Mucosa of rectum (tissue), 2 donors: ENCODE data around the gene BRD7.

Experiments used
- H3K27ac ChIP-seq, 2 donors: one replicate each; pipeline ENCODE4 v1.7.0; 2013; ENCODE audit warnings: inconsistent platforms in 2 of 2, low read depth in 2 of 2, low read length in 2 of 2
- H3K27me3 ChIP-seq, 2 donors: one replicate each; pipeline ENCODE4 v1.7.0; 2013; ENCODE audit warnings: low read length in 2 of 2; ENCODE audit not compliant: control insufficient read depth in 2 of 2, insufficient read depth in 2 of 2
- H3K36me3 ChIP-seq, 2 donors: one replicate each; pipeline ENCODE4 v1.7.0; 2013; ENCODE audit warnings: low read length in 2 of 2; ENCODE audit not compliant: control insufficient read depth in 2 of 2, insufficient read depth in 2 of 2
- H3K4me1 ChIP-seq, 2 donors: one replicate each; pipeline ENCODE4 v1.7.0; 2013; ENCODE audit warnings: low read length in 2 of 2, mild to moderate bottlenecking in 1 of 2; ENCODE audit not compliant: control insufficient read depth in 2 of 2, insufficient read depth in 2 of 2
- H3K4me3 ChIP-seq, 2 donors: one replicate each; pipeline ENCODE4 v1.7.0; 2013; ENCODE audit warnings: low read length in 2 of 2
- H3K9ac ChIP-seq, 2 donors: one replicate each; pipeline ENCODE4 v1.7.0; 2013; ENCODE audit warnings: low read length in 2 of 2, low read depth in 1 of 2, mild to moderate bottlenecking in 1 of 2
- H3K9me3 ChIP-seq, 2 donors: one replicate each; pipeline ENCODE4 v1.7.0; 2013; ENCODE audit warnings: low read length in 2 of 2; ENCODE audit not compliant: control insufficient read depth in 2 of 2
- donor health status: healthy.
- donor health status: Normal muscosa, but diverticular disease.

The BRD7 gene

DNA sequence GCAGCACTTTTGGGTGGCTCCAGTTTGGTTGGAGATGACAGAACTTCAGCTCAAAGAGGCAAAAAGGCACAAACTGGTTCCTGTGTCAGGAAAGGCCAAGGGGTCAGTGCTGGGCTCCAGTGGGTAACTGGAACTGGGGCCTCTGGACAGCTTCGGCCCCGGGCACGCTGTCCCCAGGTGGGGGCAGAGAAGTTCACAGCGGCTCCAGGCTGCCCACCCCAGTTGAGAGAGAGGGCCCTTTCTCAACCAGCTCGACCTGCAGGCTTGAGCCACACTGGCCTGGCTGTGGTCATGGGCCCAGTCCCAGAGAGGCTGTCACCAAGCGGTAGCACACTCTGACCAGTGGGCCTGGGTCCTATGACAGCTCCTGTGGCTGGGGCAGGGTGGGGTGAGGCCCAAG is 77.9 kb downstream of the BRD7 start:
- no peak overlapping the region for H3K27ac ChIP-seq
- no peaks in the 10 kb centered on the region for H3K27me3 ChIP-seq
- H3K4me1 ChIP-seq: no peaks in the 10 kb centered on the region
- H3K36me3 ChIP-seq: peaks cover 11 to 29% of the 10 kb centered on the region in 2 donors
- H3K9me3 ChIP-seq: no peaks in the 10 kb centered on the region
- no peak overlapping the region for H3K4me3 ChIP-seq
- no peak overlapping the region for H3K9ac ChIP-seq

GRCh38 chr16:50289950-50290764 is 78.6 kb downstream of the BRD7 start:
- Histone ChIP-seq H3K36me3 (peaks cover 11 to 24% of the 10 kb centered on the region in 2 donors), H3K4me1 (no peaks in the 10 kb centered on the region)

GRCh38 chr16:50288920-50289319 is 79.9 kb downstream of the BRD7 start:
- Histone ChIP-seq H3K4me1 (peaks cover 8 to 9% of the 10 kb centered on the region in 2 donors), H3K36me3 (peaks cover 6 to 16% of the 10 kb centered on the region in 2 donors), H3K27ac (no peak overlapping the region), H3K27me3 (no peaks in the 10 kb centered on the region), H3K9me3 (no peaks in the 10 kb centered on the region), H3K4me3 (no peak overlapping the region), H3K9ac (no peak overlapping the region)

More at GRCh38 chr16:50289950-50290764, 78.6 kb downstream of the BRD7 start:
- H3K27ac ChIP-seq: no peak overlapping the region
- no peaks in the 10 kb centered on the region for H3K9me3 ChIP-seq
- H3K9ac ChIP-seq: no peak overlapping the region
- no peak overlapping the region for H3K4me3 ChIP-seq
- H3K27me3 ChIP-seq: no peaks in the 10 kb centered on the region

GRCh38 chr16:50288026-50288425 is 80.8 kb downstream of the BRD7 start:
- no peak overlapping the region for H3K27ac ChIP-seq
- H3K9me3 ChIP-seq: no peaks in the 10 kb centered on the region
- no peak overlapping the region for H3K4me3 ChIP-seq
- H3K9ac ChIP-seq: no peak overlapping the region
- H3K4me1 ChIP-seq: peaks cover 11 to 15% of the 10 kb centered on the region in 2 donors
- H3K36me3 ChIP-seq: peaks cover 1 to 11% of the 10 kb centered on the region in 2 donors
- H3K27me3 ChIP-seq: no peaks in the 10 kb centered on the region

GRCh38 chr16:50286681-50287080 is 82.1 kb downstream of the BRD7 start:
- no peak overlapping the region for H3K9ac ChIP-seq
- H3K4me1 ChIP-seq: peaks cover 14 to 23% of the 10 kb centered on the region in 2 donors
- no peak overlapping the region for H3K4me3 ChIP-seq

GRCh38 chr16:50285406-50286003 is 83.3 kb downstream of the BRD7 start:
- peaks cover 26 to 29% of the 10 kb centered on the region in 2 donors for H3K4me1 ChIP-seq
- H3K9me3 ChIP-seq: no peaks in the 10 kb centered on the region
- H3K4me3 ChIP-seq: no peak overlapping the region
- peaks cover 0 to 7% of the 10 kb centered on the region in 2 donors for H3K36me3 ChIP-seq
- H3K27me3 ChIP-seq: no peaks in the 10 kb centered on the region
- H3K9ac ChIP-seq: no peak overlapping the region
- H3K27ac ChIP-seq: no peak overlapping the region

More at GRCh38 chr16:50286681-50287080, 82.1 kb downstream of the BRD7 start:
- no peaks in the 10 kb centered on the region for H3K27me3 ChIP-seq
- H3K9me3 ChIP-seq: no peaks in the 10 kb centered on the region
- no peak overlapping the region for H3K27ac ChIP-seq
- H3K36me3 ChIP-seq: peaks cover 0 to 9% of the 10 kb centered on the region in 2 donors

DNA sequence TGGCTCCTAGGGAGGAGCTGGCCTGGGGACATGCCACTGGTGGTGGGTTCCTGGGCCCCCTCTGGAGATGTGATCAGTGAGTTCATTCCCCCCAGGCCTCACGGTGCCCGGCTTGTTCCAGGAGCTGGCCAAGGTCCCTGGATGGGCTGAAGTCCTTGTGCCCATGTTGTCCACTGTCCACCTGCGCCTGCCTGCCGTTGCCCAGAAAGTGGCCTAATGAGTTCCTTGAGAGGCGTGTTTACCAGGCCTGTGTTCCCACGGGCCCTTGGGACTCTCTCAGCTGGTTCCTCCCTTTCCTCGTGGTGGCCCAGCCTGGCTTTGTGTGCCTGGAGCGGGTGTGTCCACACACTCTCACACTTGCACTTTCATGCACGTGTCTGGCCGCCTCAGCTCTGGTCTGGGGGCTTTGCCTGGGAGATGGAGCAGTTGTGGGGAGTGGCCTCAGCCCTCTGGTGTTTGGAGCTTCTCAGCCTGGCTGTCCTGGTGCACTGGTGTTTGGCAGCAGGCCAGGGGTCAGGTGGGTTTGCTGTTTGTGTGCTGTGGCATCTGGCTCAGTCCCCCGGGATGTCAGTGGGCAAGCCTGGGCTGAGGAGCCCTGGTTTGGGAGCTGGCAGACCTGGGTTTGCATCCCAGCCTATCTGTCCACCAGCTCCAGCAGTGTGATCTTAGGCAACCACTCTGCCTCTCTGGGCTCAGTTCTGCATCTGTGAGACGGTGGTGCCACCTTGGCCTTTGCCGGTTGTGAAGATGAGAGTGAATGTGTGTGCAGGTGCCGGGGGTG is 84.5 kb downstream of the BRD7 start:
- peaks cover 30 to 33% of the 10 kb centered on the region in 2 donors for H3K4me1 ChIP-seq
- no peaks in the 10 kb centered on the region for H3K27me3 ChIP-seq
- H3K9me3 ChIP-seq: no peaks in the 10 kb centered on the region
- H3K36me3 ChIP-seq: no peaks in the 10 kb centered on the region
- peak overlapping the region in 1 of 2 donors; percentile 3 for H3K4me3 ChIP-seq
- H3K27ac ChIP-seq: peak overlapping the region in 1 of 2 donors; percentile 1
- H3K9ac ChIP-seq: no peak overlapping the region

- Histone ChIP-seq H3K9ac (no peak overlapping the region), H3K36me3 (no peaks in the 10 kb centered on the region), H3K27ac (no peak overlapping the region)
Measured at GRCh38 chr16:50282955-50283631, 85.7 kb downstream of the BRD7 start.

DNA sequence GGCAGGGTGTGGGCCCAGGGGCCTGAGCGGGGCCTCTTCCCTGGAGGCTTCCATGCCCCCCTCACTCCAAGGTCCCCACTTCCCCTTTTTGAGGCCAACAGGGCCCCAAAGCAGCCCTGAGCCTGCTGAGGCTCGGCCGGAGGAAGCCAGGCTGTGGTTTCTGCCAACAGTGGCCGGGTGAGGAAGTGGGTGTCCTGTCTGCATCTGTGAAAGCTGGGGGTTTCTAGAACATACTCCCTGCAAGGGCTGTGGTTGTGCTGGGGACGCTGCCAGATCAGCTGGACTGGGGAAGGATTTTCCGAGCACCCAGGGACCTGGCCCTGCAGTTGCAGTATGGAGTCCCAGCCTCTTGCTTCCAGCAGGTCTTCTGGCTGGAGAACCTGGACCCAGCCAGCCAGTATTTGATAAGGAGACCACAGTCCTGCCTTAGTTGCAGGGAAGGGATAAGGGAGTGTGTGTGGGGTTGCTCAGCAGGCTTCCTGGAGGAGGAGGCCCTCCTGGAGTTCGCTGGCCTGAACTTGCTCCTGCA is 86.7 kb downstream of the BRD7 start:
- Histone ChIP-seq H3K4me1 (peaks cover 32 to 33% of the 10 kb centered on the region in 2 donors), H3K9me3 (no peaks in the 10 kb centered on the region), H3K9ac (no peak overlapping the region), H3K36me3 (no peaks in the 10 kb centered on the region), H3K27ac (peak overlapping the region in 1 of 2 donors; percentile 45), H3K27me3 (no peaks in the 10 kb centered on the region), H3K4me3 (peak overlapping the region in 1 of 2 donors; percentile 26)

More at GRCh38 chr16:50282955-50283631, 85.7 kb downstream of the BRD7 start:
- H3K4me3 ChIP-seq: no peak overlapping the region
- no peaks in the 10 kb centered on the region for H3K9me3 ChIP-seq
- no peaks in the 10 kb centered on the region for H3K27me3 ChIP-seq
- peaks cover 32 to 33% of the 10 kb centered on the region in 2 donors for H3K4me1 ChIP-seq
